Activated CD8-positive, alpha-beta T cell treated with anti-CD3 and anti-CD28 coated beads for 36 hours (primary cell): Measurements from ENCODE around the gene TNS3. TPM values are rescaled to one million over a fixed set of nuclear protein-coding genes. Genes with fewer than 3 reads are reported as not detected.

ENCODE experiments used
- ATAC-seq: fragments of 200-7000 bp; cut with Tn5 transposase; one replicate; pipeline ENCODE4 v1.10.0; 2021; ENCODE audit warnings: mild to moderate bottlenecking, moderate library complexity
- CTCF ChIA-PET: fragments of 350-600 bp; sonication (Branson Sonifier 250); formaldehyde crosslinking; loops from one replicate; lab custom pipeline; 2021; ENCODE audit warnings: antibody characterized with exemption; lab: Charles Lee
- POLR2A ChIA-PET: fragments of 350-600 bp; sonication (Branson Sonifier 250); formaldehyde crosslinking; loops from one replicate; lab custom pipeline; 2021; ENCODE audit warnings: antibody characterized with exemption; lab: Charles Lee
- DNase-seq: peaks from one replicate; pipeline ENCODE4 v3.0.0-alpha.2; 2020
- H3K27ac Mint-ChIP-seq: one replicate; pipeline ENCODE4 v1.8.0; 2021; ENCODE audit warnings: mild to moderate bottlenecking, mixed read lengths
- H3K27me3 Mint-ChIP-seq: one replicate; pipeline ENCODE4 v1.8.0; 2021; ENCODE audit warnings: mixed read lengths
- H3K36me3 Mint-ChIP-seq: one replicate; pipeline ENCODE4 v1.8.0; 2021; ENCODE audit warnings: low read depth, mixed read lengths
- H3K4me1 Mint-ChIP-seq: one replicate; pipeline ENCODE4 v1.8.0; 2021; ENCODE audit warnings: low read depth, mixed read lengths
- H3K4me3 Mint-ChIP-seq: one replicate; pipeline ENCODE4 v1.8.0; 2021; ENCODE audit warnings: mild to moderate bottlenecking, moderate library complexity, mixed read lengths
- H3K9me3 Mint-ChIP-seq: one replicate; pipeline ENCODE4 v1.8.0; 2021; ENCODE audit warnings: mixed read lengths
- CTCF ChIP-seq: fragments of 200-600 bp; IDR thresholded peaks from one replicate; pipeline ENCODE4 v1.8.0; 2022; ENCODE audit warnings: antibody characterized with exemption, mild to moderate bottlenecking
- intact Hi-C: fragments of 100-400 bp; cut with micrococcal nuclease; formaldehyde crosslinking; loops from one replicate; pipeline ENCODE4 v1.10.0; 2022
- total RNA-seq, 2 experiments: library from RNA; stranded (reverse); gene quantifications; one replicate each; pipeline ENCODE4 v1.2.3, GENCODE V29; 2021

Gene TNS3
- total RNA-seq, 2 experiments from 2014 or later, result 0.04 to 0.16 TPM

GRCh38 chr7:47474937-47475879 lies 106.7 kb downstream of the TNS3 start:
- Mint-ChIP-seq H3K27me3 (no peaks in the 10 kb centered on the region), H3K27ac (no peak overlapping the region), H3K4me1 (no peaks in the 10 kb centered on the region), H3K36me3 (no peaks in the 10 kb centered on the region), H3K9me3 (no peaks in the 10 kb centered on the region), H3K4me3 (no peak overlapping the region)
- ATAC-seq (peak; percentile 61), DNase-seq (peak; percentile 56)
- no peak for TF ChIP-seq CTCF
- intact Hi-C loops, result no loop called here
- CTCF ChIA-PET, result no interaction called here
- POLR2A ChIA-PET, result no interaction called here

GRCh38 chr7:47474211-47474936 lies 107.5 kb downstream of the TNS3 start:
- Mint-ChIP-seq H3K4me3 (no peak overlapping the region), H3K9me3 (no peaks in the 10 kb centered on the region), H3K4me1 (no peaks in the 10 kb centered on the region), H3K27ac (no peak overlapping the region), H3K27me3 (no peaks in the 10 kb centered on the region), H3K36me3 (no peaks in the 10 kb centered on the region)
- TF ChIP-seq CTCF, result no peak
- POLR2A ChIA-PET, result no interaction called here
- DNase-seq (no peak), ATAC-seq (no peak)
- CTCF ChIA-PET, result no interaction called here
- intact Hi-C loops, result no loop called here

GRCh38 chr7:47473499-47474210 lies 108.3 kb downstream of the TNS3 start:
- Mint-ChIP-seq H3K4me3 (no peak overlapping the region), H3K27ac (no peak overlapping the region)
- CTCF ChIA-PET, result no interaction called here

GRCh38 chr7:47472444-47473157 lies 109.3 kb downstream of the TNS3 start:
- DNase-seq (no peak), ATAC-seq (no peak)
- POLR2A ChIA-PET, result no interaction called here
- Mint-ChIP-seq H3K4me1 (no peaks in the 10 kb centered on the region), H3K27me3 (no peaks in the 10 kb centered on the region), H3K36me3 (no peaks in the 10 kb centered on the region), H3K4me3 (no peak overlapping the region), H3K27ac (no peak overlapping the region), H3K9me3 (no peaks in the 10 kb centered on the region)
- intact Hi-C loops, result no loop called here
- no peak for TF ChIP-seq CTCF
- CTCF ChIA-PET, result no interaction called here

More at GRCh38 chr7:47473499-47474210, 108.3 kb downstream of the TNS3 start:
- intact Hi-C loops, result no loop called here
- DNase-seq (no peak), ATAC-seq (no peak)
- no peak for TF ChIP-seq CTCF
- Mint-ChIP-seq H3K9me3 (no peaks in the 10 kb centered on the region), H3K36me3 (no peaks in the 10 kb centered on the region), H3K4me1 (no peaks in the 10 kb centered on the region), H3K27me3 (no peaks in the 10 kb centered on the region)
- POLR2A ChIA-PET, result no interaction called here
